Fibroblast of lung (primary cell): ENCODE measurements around the gene CAMK2B. TPM values are rescaled to one million over a fixed set of nuclear protein-coding genes. Genes with fewer than 3 reads are reported as not detected.

Experiments used
- DNase-seq, 2 donors: peaks; one replicate each; pipeline versions ENCODE4 v3.0.0 to v3.0.0-alpha.2; 2010; ENCODE audit warnings: low read depth in 2 of 2
- H2AFZ ChIP-seq: 2 replicates; pipeline ENCODE4 v1.5.1; 2012; ENCODE audit warnings: low read length, control low read depth, inconsistent platforms
- H3K27ac ChIP-seq: 2 replicates; pipeline ENCODE4 v1.5.1; 2011; ENCODE audit warnings: low read length, control low read depth; ENCODE audit not compliant: insufficient read depth
- H3K27me3 ChIP-seq: 2 replicates; pipeline ENCODE4 v1.5.1; 2011; ENCODE audit warnings: mild to moderate bottlenecking, low read length; ENCODE audit not compliant: control insufficient read depth, insufficient read depth
- H3K36me3 ChIP-seq: 2 replicates; pipeline ENCODE4 v1.5.1; 2011; ENCODE audit warnings: low read length; ENCODE audit not compliant: control insufficient read depth, insufficient read depth
- H3K4me1 ChIP-seq: 2 replicates; pipeline ENCODE4 v1.5.1; 2011; ENCODE audit warnings: low read length; ENCODE audit not compliant: control insufficient read depth, insufficient read depth; ENCODE audit errors: extremely low read depth
- H3K4me2 ChIP-seq: 2 replicates; pipeline ENCODE4 v1.5.1; 2011; ENCODE audit warnings: low read length, control low read depth; ENCODE audit not compliant: insufficient read depth; ENCODE audit errors: extremely low read depth
- H3K4me3 ChIP-seq, 4 experiments: fragments of 200-600 bp in 1 of 4; sonication (generic) in 1 of 4; replicated peaks in 1 of 4; 2 replicates each; pipeline ENCODE4 v1.5.1; 2011 to 2016; ENCODE audit warnings: low read length in 4 of 4, low read depth in 3 of 4, mild to moderate bottlenecking in 3 of 4, control low read depth in 2 of 4, inconsistent platforms in 1 of 4, mixed read lengths in 1 of 4; ENCODE audit not compliant: insufficient read depth in 1 of 4; ENCODE audit errors: control extremely low read depth in 1 of 4
- H3K79me2 ChIP-seq: 2 replicates; pipeline ENCODE4 v1.5.1; 2012; ENCODE audit warnings: mild to moderate bottlenecking, low read length, inconsistent platforms; ENCODE audit not compliant: control insufficient read depth, insufficient read depth
- H3K9ac ChIP-seq: 2 replicates; pipeline ENCODE4 v1.5.1; 2011; ENCODE audit warnings: mild to moderate bottlenecking, low read length, control low read depth; ENCODE audit not compliant: insufficient read depth
- H3K9me3 ChIP-seq: 2 replicates; pipeline ENCODE4 v1.5.1; 2012; ENCODE audit warnings: low read depth, low read length; ENCODE audit not compliant: control insufficient read depth, insufficient read depth
- H4K20me1 ChIP-seq: 2 replicates; pipeline ENCODE4 v1.5.1; 2011; ENCODE audit warnings: low read length; ENCODE audit not compliant: control insufficient read depth, insufficient read depth; ENCODE audit errors: extremely low read depth
- EZH2 ChIP-seq: IDR thresholded peaks from 2 replicates; pipeline ENCODE4 v1.5.1; 2012; ENCODE audit warnings: low read length, control low read depth, mild to moderate bottlenecking; ENCODE audit errors: missing control alignments
- polyA plus RNA-seq, 2 donors: library from polyadenylated mRNA; depleted of rRNA in 1 of 2; stranded (reverse) in 1 of 2; unstranded in 1 of 2; fragments of >200 nt; gene quantifications; 2 replicates each; pipeline ENCODE4 v1.2.1, GENCODE V29; 2011 to 2012; ENCODE audit warnings: missing spikeins in 1 of 2
- total RNA-seq: library from RNA; depleted of rRNA; stranded (reverse); fragments of >200 nt; gene quantifications from 2 replicates; pipeline ENCODE4 v1.2.1, GENCODE V29; 2014
- TF ChIP-seq, protein P1 (sequence below), 2 donors: IDR thresholded peaks in 1 of 2; conservative IDR thresholded peaks in 1 of 2; 1 replicate in 1 of 2; 2 replicates in 1 of 2; pipeline ENCODE4 v1.5.1; 2011 to 2012; ENCODE audit warnings: low read length in 2 of 2, control low read depth in 1 of 2, inconsistent platforms in 1 of 2, low read depth in 1 of 2, mild to moderate bottlenecking in 1 of 2

The CAMK2B gene
- total and polyA plus RNA-seq, 2 donors (not counting 1 experiment from before 2014, with no cell fraction given): 0.06 to 0.17 TPM

DNA sequence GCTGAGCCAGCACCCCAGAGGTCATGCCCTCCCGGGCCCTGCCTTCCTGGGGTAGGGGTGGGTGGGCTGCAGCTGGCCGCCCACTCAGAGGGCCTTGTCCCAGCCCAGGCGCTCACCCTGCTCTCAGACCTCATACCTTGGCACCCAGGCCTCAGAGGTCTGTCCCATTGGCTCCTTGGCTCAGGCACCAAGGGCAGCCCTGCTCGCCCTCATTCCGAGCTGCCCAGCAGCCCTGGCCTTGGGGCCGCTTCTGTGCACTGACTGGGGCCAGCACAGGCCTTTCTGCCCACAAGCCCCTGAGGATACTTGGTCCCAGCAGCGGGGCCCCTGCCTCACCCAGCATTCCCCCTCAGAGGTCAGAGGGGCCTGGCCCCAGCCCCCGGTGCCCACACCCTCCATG is 90.3 kb downstream of the CAMK2B start:
- Histone ChIP-seq H3K9me3 (no peaks in the 10 kb centered on the region), H3K9ac (no peak overlapping the region), H3K27me3 (no peaks in the 10 kb centered on the region), H3K27ac (no peak overlapping the region), H4K20me1 (no peaks in the 10 kb centered on the region), H2AFZ (no peak overlapping the region), H3K4me1 (no peaks in the 10 kb centered on the region), H3K4me2 (no peak overlapping the region), H3K79me2 (no peaks in the 10 kb centered on the region), H3K4me3 (no peak overlapping the region), H3K36me3 (no peaks in the 10 kb centered on the region)
- no peak for DNase-seq
- TF ChIP-seq EZH2: no peak
- TF ChIP-seq, protein P1, sequence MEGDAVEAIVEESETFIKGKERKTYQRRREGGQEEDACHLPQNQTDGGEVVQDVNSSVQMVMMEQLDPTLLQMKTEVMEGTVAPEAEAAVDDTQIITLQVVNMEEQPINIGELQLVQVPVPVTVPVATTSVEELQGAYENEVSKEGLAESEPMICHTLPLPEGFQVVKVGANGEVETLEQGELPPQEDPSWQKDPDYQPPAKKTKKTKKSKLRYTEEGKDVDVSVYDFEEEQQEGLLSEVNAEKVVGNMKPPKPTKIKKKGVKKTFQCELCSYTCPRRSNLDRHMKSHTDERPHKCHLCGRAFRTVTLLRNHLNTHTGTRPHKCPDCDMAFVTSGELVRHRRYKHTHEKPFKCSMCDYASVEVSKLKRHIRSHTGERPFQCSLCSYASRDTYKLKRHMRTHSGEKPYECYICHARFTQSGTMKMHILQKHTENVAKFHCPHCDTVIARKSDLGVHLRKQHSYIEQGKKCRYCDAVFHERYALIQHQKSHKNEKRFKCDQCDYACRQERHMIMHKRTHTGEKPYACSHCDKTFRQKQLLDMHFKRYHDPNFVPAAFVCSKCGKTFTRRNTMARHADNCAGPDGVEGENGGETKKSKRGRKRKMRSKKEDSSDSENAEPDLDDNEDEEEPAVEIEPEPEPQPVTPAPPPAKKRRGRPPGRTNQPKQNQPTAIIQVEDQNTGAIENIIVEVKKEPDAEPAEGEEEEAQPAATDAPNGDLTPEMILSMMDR (conservative IDR thresholded peaks at IDR 0.05 in 1 of 2, IDR thresholded peaks at IDR 0.05 in 1 of 2; ENCODE audit: low read depth in 1 of 2, low read length in 2 of 2): no peak

DNA sequence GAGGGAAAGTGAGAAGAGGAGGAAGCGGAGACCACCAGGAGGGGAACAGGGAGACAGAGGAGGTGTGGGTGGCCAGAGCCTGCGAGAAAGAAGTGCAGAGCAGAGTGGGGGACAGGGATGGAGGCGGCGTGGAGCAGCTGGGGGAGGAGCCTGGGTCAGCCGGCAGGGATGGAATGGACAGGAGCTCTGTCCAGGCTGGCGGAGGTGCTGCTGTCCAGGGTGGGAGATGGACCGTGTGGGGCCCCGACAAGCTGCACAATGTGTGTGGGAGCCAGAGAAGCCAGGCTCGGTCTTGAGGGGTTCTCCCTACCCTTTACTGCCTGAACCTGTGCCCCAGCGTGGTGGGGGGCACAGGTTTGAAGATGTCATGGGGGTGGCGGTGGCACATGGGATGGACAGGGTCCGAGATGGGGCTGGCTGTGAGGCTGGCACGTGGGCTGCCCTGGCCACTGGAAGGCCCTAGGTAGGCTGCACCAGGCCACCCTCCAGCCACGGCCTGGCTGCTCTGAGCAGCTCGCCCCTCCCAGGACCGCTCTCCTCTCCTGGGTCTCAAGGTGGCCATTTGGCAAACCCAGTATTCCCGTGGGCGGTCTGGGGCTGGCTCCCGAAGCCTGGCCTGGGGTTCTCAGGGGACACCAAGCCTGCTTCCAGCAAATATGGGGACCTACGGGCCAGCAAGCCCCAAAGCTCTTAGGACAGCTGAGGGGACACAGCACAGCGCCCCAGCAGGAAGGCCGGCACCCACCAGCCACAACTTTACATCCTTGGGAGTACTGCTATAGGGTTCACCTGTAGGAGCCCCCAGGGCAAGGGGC is 92.3 kb downstream of the CAMK2B start:
- H3K79me2 ChIP-seq: no peaks in the 10 kb centered on the region
- no peak for DNase-seq

DNA sequence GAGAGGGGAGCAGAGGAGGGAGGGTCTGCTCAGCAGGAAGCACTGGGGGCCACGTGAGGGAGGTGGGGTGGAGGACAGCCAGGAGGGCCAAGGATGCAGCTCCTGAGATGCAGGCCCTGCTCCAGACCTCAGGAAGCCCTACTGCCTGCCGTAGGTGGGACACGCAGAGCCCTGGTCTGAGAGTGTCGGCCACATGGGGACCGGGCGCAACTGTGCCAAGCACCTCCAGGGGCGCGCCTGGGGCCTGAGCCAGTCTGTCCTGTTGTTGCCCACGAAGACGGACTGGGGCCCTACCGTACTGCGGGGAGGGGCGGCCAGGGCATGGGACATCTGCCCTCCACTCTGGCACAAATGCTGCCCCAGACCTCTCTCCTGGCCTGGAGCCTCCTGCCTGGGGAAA is 93.0 kb downstream of the CAMK2B start:
- no peak overlapping the region for H3K4me2 ChIP-seq
- H3K27ac ChIP-seq: no peak overlapping the region
- H3K9me3 ChIP-seq: no peaks in the 10 kb centered on the region
- H3K4me3 ChIP-seq: no peak overlapping the region
- H3K36me3 ChIP-seq: no peaks in the 10 kb centered on the region
- no peak overlapping the region for H2AFZ ChIP-seq
- H3K4me1 ChIP-seq: no peaks in the 10 kb centered on the region
- no peaks in the 10 kb centered on the region for H3K27me3 ChIP-seq
- H3K9ac ChIP-seq: no peak overlapping the region
- no peak for DNase-seq
- TF ChIP-seq, protein P1 (conservative IDR thresholded peaks at IDR 0.05 in 1 of 2, IDR thresholded peaks at IDR 0.05 in 1 of 2; ENCODE audit: low read depth in 1 of 2, low read length in 2 of 2): no peak
- TF ChIP-seq EZH2: no peak
- no peaks in the 10 kb centered on the region for H3K79me2 ChIP-seq
- H4K20me1 ChIP-seq: no peaks in the 10 kb centered on the region

More for the DNA sequence above, 92.3 kb downstream of the CAMK2B start:
- H2AFZ ChIP-seq: no peak overlapping the region
- no peaks in the 10 kb centered on the region for H4K20me1 ChIP-seq
- H3K27me3 ChIP-seq: no peaks in the 10 kb centered on the region
- H3K4me2 ChIP-seq: no peak overlapping the region
- no peak overlapping the region for H3K9ac ChIP-seq
- H3K9me3 ChIP-seq: no peaks in the 10 kb centered on the region
- H3K27ac ChIP-seq: no peak overlapping the region
- H3K4me3 ChIP-seq: no peak overlapping the region
- H3K36me3 ChIP-seq: no peaks in the 10 kb centered on the region
- no peak for TF ChIP-seq EZH2
- TF ChIP-seq, protein P1 (conservative IDR thresholded peaks at IDR 0.05 in 1 of 2, IDR thresholded peaks at IDR 0.05 in 1 of 2; ENCODE audit: low read depth in 1 of 2, low read length in 2 of 2): no peak
- no peaks in the 10 kb centered on the region for H3K4me1 ChIP-seq
